HG03575 (cell line): ENCODE data around the gene LYPD6.

Source experiments
- ATAC-seq: cut with Tn5 transposase; IDR thresholded peaks from one replicate; pipeline ENCODE4 v1.9.1; 2021; ENCODE audit not compliant: unreplicated experiment, insufficient number of reproducible peaks, low FRiP score; ENCODE audit errors: extremely low read depth

LYPD6 gene

DNA sequence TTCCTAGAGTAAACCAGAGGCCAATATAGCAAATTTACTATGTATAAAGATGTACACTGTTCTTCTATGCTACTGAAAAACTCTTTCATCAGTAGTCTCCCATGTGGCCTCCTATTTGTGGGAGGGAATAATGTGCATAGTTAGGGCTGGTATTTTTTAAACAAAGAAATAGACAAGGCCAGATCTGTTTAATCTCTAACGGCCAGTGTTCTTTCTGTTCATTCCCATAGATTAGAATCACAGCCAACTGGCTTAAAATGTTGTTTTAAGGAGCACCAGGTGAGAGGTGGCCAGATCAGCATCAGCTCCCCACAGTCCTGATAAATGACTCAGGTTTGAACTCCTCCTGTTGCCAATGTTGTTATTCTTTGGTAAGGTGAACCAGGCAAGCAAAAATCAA is 12.1 kb downstream of the LYPD6 start:
- no peak for ATAC-seq

DNA sequence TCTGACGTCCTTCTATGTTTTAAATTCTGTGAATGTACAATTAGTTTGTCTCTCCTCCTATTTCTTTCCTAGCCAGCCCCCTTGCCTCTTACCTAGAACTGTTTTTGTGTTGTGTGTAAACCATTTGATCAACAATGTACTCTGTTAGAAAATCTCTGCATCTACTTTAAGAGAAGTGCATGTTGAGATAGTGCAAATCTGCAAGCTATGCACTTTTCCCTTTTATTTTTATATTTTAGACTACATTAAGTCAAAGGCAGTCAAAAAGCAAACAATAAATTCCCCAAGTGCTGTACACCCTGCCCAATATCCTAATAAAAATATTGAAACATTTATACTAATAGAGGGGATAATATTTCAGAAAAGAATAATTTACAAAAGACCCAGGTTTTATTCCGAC is 13.7 kb downstream of the LYPD6 start:
- ATAC-seq = no peak

DNA sequence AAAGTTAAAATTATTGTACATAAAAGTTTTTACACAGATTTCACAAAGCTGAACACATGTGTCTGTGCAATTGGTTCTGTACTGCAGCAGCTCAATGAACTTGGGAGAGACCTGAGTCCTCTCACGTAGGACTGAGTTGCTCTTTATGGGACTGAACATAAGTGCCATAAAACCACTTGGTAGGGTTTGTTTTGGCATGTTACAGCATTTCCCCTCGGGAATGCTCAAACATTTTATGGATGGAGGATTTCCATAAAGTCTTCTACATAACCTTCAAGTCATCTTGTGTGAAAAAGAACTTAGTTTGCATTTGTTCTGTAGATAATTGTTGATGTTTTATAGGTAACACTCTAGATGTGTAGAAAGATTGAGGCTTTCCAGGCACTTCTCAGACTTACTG is 15.9 kb downstream of the LYPD6 start:
- ATAC-seq = no peak

DNA sequence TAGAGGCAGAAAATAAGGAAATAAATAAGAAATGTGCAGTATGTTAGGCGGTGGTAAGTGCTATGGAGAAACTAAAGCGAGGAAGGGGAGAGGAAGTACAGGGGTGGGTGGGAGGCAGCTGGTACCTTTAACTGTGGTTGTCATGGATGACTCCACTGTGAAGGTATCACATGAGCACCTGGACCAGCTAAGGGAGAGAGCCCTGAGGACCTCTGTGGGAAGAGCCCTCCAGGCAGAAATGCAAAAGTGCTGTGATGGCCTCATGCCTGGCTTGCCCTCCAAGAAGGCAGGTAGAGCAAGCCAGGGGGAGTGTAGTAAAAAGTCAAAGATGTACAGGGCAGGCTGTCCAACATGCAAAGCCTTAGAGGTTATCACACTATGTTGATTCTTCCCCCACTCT is 17.9 kb downstream of the LYPD6 start:
- ATAC-seq = no peak

- ATAC-seq = no peak
Measured at GRCh38 chr2:149353421-149353820, 23.0 kb downstream of the LYPD6 start.

- ATAC-seq = no peak
Measured at GRCh38 chr2:149355716-149356422, 25.5 kb downstream of the LYPD6 start.

- ATAC-seq = no peak
Measured at GRCh38 chr2:149357058-149357457, 26.7 kb downstream of the LYPD6 start.

DNA sequence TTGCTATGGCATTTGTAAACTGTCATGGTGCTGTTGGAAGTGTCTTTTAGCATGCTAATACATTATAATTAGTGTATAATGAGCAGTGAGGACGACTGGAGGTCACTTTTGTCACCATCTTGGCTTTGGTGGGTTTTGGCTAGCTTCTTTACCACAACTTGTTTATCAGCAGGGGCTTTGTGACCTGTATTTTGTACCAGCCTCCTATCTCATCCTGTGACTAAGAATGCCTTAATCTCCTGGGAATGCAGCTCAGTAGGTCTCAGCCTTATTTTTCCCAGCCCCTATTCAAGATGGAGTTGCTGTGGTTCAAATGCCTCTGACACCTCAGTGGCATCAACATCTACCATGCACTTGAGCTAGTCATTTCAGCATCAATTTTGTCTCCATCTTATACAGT is 29.7 kb downstream of the LYPD6 start:
- ATAC-seq = no peak

GRCh38 chr2:149363958-149364357 is 33.6 kb downstream of the LYPD6 start:
- no peak for ATAC-seq

- ATAC-seq = no peak
Measured at GRCh38 chr2:149364839-149365238, 34.5 kb downstream of the LYPD6 start.

GRCh38 chr2:149365931-149366583 is 35.7 kb downstream of the LYPD6 start:
- no peak for ATAC-seq

GRCh38 chr2:149370061-149370775 is 39.8 kb downstream of the LYPD6 start:
- ATAC-seq = no peak

- ATAC-seq = no peak
Measured at GRCh38 chr2:149371476-149371875, 41.1 kb downstream of the LYPD6 start.

- no peak for ATAC-seq
Measured at GRCh38 chr2:149375801-149376361, 45.5 kb downstream of the LYPD6 start.

GRCh38 chr2:149380205-149380604 is 49.8 kb downstream of the LYPD6 start:
- ATAC-seq = no peak

DNA sequence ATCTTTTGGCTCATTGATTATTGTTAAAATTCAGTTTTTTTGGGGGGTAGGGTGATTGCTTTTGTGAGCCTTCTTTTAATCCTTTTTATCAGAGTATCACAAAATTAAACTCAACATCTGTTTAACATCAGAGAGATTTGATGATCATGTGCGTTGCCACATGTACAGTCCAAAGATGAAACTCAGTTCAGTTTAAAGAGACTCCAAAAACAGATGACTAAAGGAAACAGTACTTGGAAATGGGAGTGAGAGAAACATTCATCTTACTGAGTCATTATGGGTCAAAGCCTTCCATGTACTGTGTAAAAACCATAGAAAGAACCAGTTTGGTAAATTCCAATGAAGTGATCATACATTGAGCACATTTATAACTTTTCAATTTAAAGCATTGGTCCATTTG is 53.0 kb downstream of the LYPD6 start:
- ATAC-seq = no peak

DNA sequence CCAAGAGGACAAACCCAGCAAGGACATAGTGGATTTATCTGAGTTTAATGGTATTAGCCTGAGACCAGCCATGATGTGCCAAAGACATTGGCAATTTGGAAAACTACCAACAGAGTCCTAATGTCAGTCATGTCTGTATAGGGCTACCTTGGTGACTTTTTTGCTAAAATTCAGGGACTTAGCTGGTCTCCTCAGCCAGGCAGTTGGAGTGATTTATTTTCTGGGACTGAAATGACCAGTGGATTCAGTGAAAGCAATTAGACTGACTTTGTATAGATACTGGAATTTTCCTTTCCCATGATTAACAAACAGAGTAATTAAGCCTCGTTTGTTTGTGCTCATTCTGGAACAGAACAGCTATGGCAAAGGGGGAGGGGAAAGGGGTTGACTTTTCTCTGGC is 55.0 kb downstream of the LYPD6 start:
- ATAC-seq = no peak

DNA sequence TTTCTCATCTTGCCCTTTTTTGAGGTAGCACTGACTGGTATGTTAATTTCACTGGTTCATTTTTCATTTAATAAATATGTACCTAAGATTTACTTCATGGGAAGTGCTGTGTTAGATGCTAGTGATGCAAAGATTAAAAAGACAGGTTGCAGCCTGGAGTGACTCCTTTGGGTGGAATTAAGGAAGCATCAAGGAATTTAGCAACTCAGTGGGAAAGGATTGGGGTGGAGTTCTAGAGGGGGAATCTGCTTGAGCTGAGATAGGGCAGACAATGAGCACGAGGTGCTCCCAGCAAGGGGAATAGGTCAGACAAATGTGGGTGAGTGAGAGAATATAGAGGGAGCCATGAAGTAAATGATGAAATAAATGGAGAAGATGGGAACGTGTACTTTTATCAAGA is 57.0 kb downstream of the LYPD6 start:
- ATAC-seq = no peak

- no peak for ATAC-seq
Measured at GRCh38 chr2:149388120-149388816, 57.9 kb downstream of the LYPD6 start.
